ENCODE data around the gene ARHGEF2.
A peak's percentile ranks its signal among the peaks of the same experiment; 100 is the strongest.

The ARHGEF2 gene

DNA sequence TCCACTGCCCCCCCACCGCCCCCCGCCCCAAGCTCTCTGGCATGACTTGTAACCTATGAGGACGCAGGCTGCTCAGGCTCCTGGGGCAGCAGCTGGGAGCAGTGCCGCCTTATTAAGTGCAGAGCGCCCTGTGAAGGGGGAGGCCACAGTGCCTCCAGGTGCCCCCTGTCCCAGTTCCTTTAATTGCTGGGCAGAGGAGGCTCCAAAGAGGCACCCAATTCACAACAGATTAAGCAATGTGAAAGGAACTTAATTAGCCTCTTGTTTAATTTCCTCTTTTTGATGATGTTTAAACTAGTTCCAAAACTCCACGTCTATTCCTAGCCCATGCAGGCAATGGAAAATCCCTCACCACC lies 33.9 kb downstream of the ARHGEF2 start:
- no peak for TF ChIP-seq CTCF (conservative IDR thresholded peaks at IDR 0.05)
- H3K27ac ChIP-seq = peak overlapping the region; percentile 98

DNA sequence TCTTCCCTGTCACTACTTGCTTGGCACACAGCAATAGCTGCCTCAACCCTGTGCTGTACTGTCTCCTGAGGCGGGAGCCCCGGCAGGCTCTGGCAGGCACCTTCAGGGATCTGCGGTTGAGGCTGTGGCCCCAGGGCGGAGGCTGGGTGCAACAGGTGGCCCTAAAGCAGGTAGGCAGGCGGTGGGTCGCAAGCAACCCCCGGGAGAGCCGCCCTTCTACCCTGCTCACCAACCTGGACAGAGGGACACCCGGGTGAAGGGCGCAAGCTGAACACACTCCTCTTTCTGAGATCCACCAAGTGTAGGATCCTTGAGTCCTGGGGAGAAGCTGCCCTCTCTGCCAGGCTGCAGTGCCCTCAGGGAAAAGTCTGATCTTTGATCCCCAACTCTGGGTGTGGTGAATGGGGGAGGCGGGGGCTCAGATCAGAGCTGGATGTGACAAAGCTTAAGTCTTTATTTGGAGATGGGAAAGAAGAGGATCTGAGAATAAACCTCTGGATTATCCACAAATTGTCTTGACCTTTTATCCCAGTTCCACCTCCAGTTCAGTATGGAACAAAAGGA lies 35.7 kb downstream of the ARHGEF2 start:
- no peak for TF ChIP-seq CTCF (conservative IDR thresholded peaks at IDR 0.05)
- peak overlapping the region; percentile 98 for H3K27ac ChIP-seq

- H3K27ac ChIP-seq = peak overlapping the region; percentile 98
- TF ChIP-seq CTCF (conservative IDR thresholded peaks at IDR 0.05) = no peak
Measured at GRCh38 chr1:155941845-155942531, 36.4 kb downstream of the ARHGEF2 start.

GRCh38 chr1:155940993-155941844 lies 37.1 kb downstream of the ARHGEF2 start, which contains the start of gene RXFP4:
RXFP4 (plus strand) TSS chr1:155941638; CDS start chr1:155941710, 72 bp downstream.
- H3K27ac ChIP-seq = peak within 1 kb of the TSS; percentile 98
- no peak for TF ChIP-seq CTCF (conservative IDR thresholded peaks at IDR 0.05)

GRCh38 chr1:155940482-155940992 lies 37.8 kb downstream of the ARHGEF2 start:
- peak overlapping the region; percentile 98 for H3K27ac ChIP-seq
- no peak for TF ChIP-seq CTCF (conservative IDR thresholded peaks at IDR 0.05)

- H3K27ac ChIP-seq = peak overlapping the region; percentile 98
- peak; percentile 79 for TF ChIP-seq CTCF (conservative IDR thresholded peaks at IDR 0.05)
Measured at GRCh38 chr1:155938220-155938627, 40.1 kb downstream of the ARHGEF2 start.
